Sciatic nerve (tissue), 2 donors: Measurements from ENCODE around the gene IQGAP2. TPM values are rescaled to one million over a fixed set of nuclear protein-coding genes. Genes with fewer than 3 reads are reported as not detected.
A peak's percentile ranks its signal among the peaks of the same experiment; 100 is the strongest.
"Not testable (repeated sequence)": the region's sequence is repeated elsewhere in the genome, so short reads cannot be mapped to it uniquely, and the experiment has no call there.

Source experiments
- ATAC-seq: fragments of 200-7000 bp; cut with Tn5 transposase; one replicate; pipeline ENCODE4 v1.9.1; 2020; ENCODE audit warnings: mild to moderate bottlenecking, moderate library complexity
- DNase-seq: peaks from one replicate; pipeline ENCODE4 v3.0.0-alpha.2; 2020; ENCODE audit warnings: low spot score
- intact Hi-C: fragments of 100-400 bp; cut with DNase I; formaldehyde crosslinking; loops from one replicate; pipeline ENCODE4 v1.14.2; 2022
- total RNA-seq: library from RNA; stranded (reverse); fragmentation: NEBNext Ultra II Directional; extraction: Animal tissue kit (Norgen Biotek cat#: 25700); gene quantifications from one replicate; pipeline ENCODE4 v1.2.1, GENCODE V29; 2021
- donor health status: DM: no; HTN: no; CAD: no.
- donor health status: DM: no; HTN: no; CAD: no.

Gene IQGAP2
- total RNA-seq, 1 donor from 2014 or later, result 57.5 TPM

- intact Hi-C loops, result no loop called here
Observed at GRCh38 chr5:76579166-76579937, 176.3 kb downstream of the IQGAP2 start.

GRCh38 chr5:76580981-76581380 lies 177.9 kb downstream of the IQGAP2 start:
- intact Hi-C loops, result no loop called here
- DNase-seq (no peak), ATAC-seq (no peak)

More at GRCh38 chr5:76579166-76579937, 176.3 kb downstream of the IQGAP2 start:
- no peak for DNase-seq
- ATAC-seq, result no peak

GRCh38 chr5:76582230-76583162 lies 179.4 kb downstream of the IQGAP2 start:
- DNase-seq (no peak), ATAC-seq (peak; percentile 68)
- intact Hi-C loops, result no loop called here

- intact Hi-C loops, result no loop called here
- DNase-seq, result no peak
- ATAC-seq, result no peak
Observed at GRCh38 chr5:76583163-76584047, 180.3 kb downstream of the IQGAP2 start.

- DNase-seq, result no peak
- intact Hi-C loops, result no loop called here
- ATAC-seq, result no peak
Observed at GRCh38 chr5:76585783-76586217, 182.7 kb downstream of the IQGAP2 start.

GRCh38 chr5:76586531-76586930 lies 183.4 kb downstream of the IQGAP2 start:
- intact Hi-C loops, result no loop called here
- DNase-seq (no peak), ATAC-seq (no peak)

- intact Hi-C loops, result no loop called here
- no peak for DNase-seq
- ATAC-seq, result no peak
Observed at GRCh38 chr5:76590027-76590426, 186.9 kb downstream of the IQGAP2 start.

- intact Hi-C loops, result no loop called here
- no peak for ATAC-seq
Observed at GRCh38 chr5:76591366-76591765, 188.3 kb downstream of the IQGAP2 start.

GRCh38 chr5:76592692-76593091 lies 189.6 kb downstream of the IQGAP2 start:
- ATAC-seq, result no peak
- no peak for DNase-seq
- intact Hi-C loops, result no loop called here

More at GRCh38 chr5:76591366-76591765, 188.3 kb downstream of the IQGAP2 start:
- no peak for DNase-seq

- DNase-seq, result no peak
- ATAC-seq, result no peak
- intact Hi-C loops, result no loop called here
Observed at GRCh38 chr5:76594107-76594506, 191.0 kb downstream of the IQGAP2 start.

GRCh38 chr5:76595755-76596481 lies 192.8 kb downstream of the IQGAP2 start:
- intact Hi-C loops, result no loop called here
- no peak for DNase-seq
- no peak for ATAC-seq

GRCh38 chr5:76598531-76598930 lies 195.4 kb downstream of the IQGAP2 start:
- intact Hi-C loops, result no loop called here
- no peak for DNase-seq
- ATAC-seq, result no peak

- DNase-seq, result no peak
- no peak for ATAC-seq
- intact Hi-C loops, result loop anchor here (10.0 kb wide), 1 partner anchor 174 kb away; no protein-coding TSS in a partner anchor
Observed at GRCh38 chr5:76600716-76601115, 197.6 kb downstream of the IQGAP2 start.

- DNase-seq, result no peak
- peak; percentile 72 for ATAC-seq
Observed at GRCh38 chr5:76601470-76601869, 198.4 kb downstream of the IQGAP2 start.

GRCh38 chr5:76602094-76602726 lies 199.1 kb downstream of the IQGAP2 start:
- intact Hi-C loops, result loop anchor here (10.0 kb wide), 1 partner anchor 173 kb away; no protein-coding TSS in a partner anchor
- no peak for DNase-seq
- no peak for ATAC-seq

More at GRCh38 chr5:76601470-76601869, 198.4 kb downstream of the IQGAP2 start:
- intact Hi-C loops, result loop anchor here (10.0 kb wide), 1 partner anchor 173 kb away; no protein-coding TSS in a partner anchor

- intact Hi-C loops, result loop anchor here (10.0 kb wide), 1 partner anchor 171 kb away; no protein-coding TSS in a partner anchor
- not testable (repeated sequence) for ATAC-seq, DNase-seq
Observed at GRCh38 chr5:76603991-76604390, 200.9 kb downstream of the IQGAP2 start.

GRCh38 chr5:76604838-76605237 lies 201.8 kb downstream of the IQGAP2 start:
- intact Hi-C loops, result loop anchor here (10.0 kb wide), 1 partner anchor 170 kb away; no protein-coding TSS in a partner anchor
- DNase-seq, result no peak

More at GRCh38 chr5:76604838-76605237, 201.8 kb downstream of the IQGAP2 start:
- ATAC-seq, result no peak
